Activated naive CD8-positive, alpha-beta T cell treated with anti-CD3 and anti-CD28 coated beads, Interleukin-2, amount 50 U/mL, for 24 hours (primary cell): ENCODE data around the gene SPINT1.
A peak's percentile ranks its signal among the peaks of the same experiment; 100 is the strongest.

Experiments used
- ATAC-seq: fragments of 150-1000 bp; cut with Tn5 transposase; one replicate; pipeline ENCODE4 v1.10.0; 2021
- DNase-seq: peaks from one replicate; pipeline ENCODE4 v3.0.0; 2021
- H3K27ac Mint-ChIP-seq: one replicate; pipeline ENCODE4 v1.8.0; 2021; ENCODE audit warnings: mild to moderate bottlenecking, mixed read lengths
- H3K27me3 Mint-ChIP-seq: one replicate; pipeline ENCODE4 v1.8.0; 2021; ENCODE audit warnings: mixed read lengths
- H3K36me3 Mint-ChIP-seq: one replicate; pipeline ENCODE4 v1.8.0; 2021; ENCODE audit warnings: low read depth, mixed read lengths
- H3K4me1 Mint-ChIP-seq: one replicate; pipeline ENCODE4 v1.8.0; 2021; ENCODE audit warnings: mixed read lengths
- H3K4me3 Mint-ChIP-seq: one replicate; pipeline ENCODE4 v1.8.0; 2021; ENCODE audit warnings: mild to moderate bottlenecking, moderate library complexity, mixed read lengths
- H3K9me3 Mint-ChIP-seq: one replicate; pipeline ENCODE4 v1.8.0; 2021; ENCODE audit warnings: mixed read lengths

Gene SPINT1

GRCh38 chr15:40844696-40845030, 815 bp downstream of the SPINT1 start:
- Mint-ChIP-seq H3K36me3 (peaks cover 3% of the 10 kb centered on the region), H3K9me3 (no peaks in the 10 kb centered on the region), H3K27me3 (peaks cover 25% of the 10 kb centered on the region), H3K27ac (peak overlapping the region; percentile 11), H3K4me3 (peak overlapping the region; percentile 86), H3K4me1 (peaks cover 30% of the 10 kb centered on the region)
- DNase-seq (peak; percentile 54), ATAC-seq (peak; percentile 26)

- Mint-ChIP-seq H3K9me3 (no peaks in the 10 kb centered on the region), H3K4me3 (peak overlapping the region; percentile 86), H3K27ac (peak overlapping the region; percentile 11), H3K4me1 (peaks cover 30% of the 10 kb centered on the region), H3K27me3 (peaks cover 25% of the 10 kb centered on the region), H3K36me3 (peaks cover 3% of the 10 kb centered on the region)
- no peak for DNase-seq
- no peak for ATAC-seq
Measured at GRCh38 chr15:40845036-40845435, 1.2 kb downstream of the SPINT1 start.

GRCh38 chr15:40845511-40846284, 1.9 kb downstream of the SPINT1 start:
- Mint-ChIP-seq H3K4me1 (peaks cover 30% of the 10 kb centered on the region), H3K9me3 (no peaks in the 10 kb centered on the region), H3K27me3 (peaks cover 25% of the 10 kb centered on the region), H3K36me3 (peaks cover 3% of the 10 kb centered on the region), H3K4me3 (peak overlapping the region; percentile 86), H3K27ac (no peak overlapping the region)
- DNase-seq: no peak
- no peak for ATAC-seq

- ATAC-seq (no peak), DNase-seq (no peak)
- H3K27me3 Mint-ChIP-seq: peaks cover 22% of the 10 kb centered on the region
- no peaks in the 10 kb centered on the region for H3K9me3 Mint-ChIP-seq
- H3K36me3 Mint-ChIP-seq: peaks cover 3% of the 10 kb centered on the region
- H3K4me1 Mint-ChIP-seq: peaks cover 30% of the 10 kb centered on the region
- H3K27ac Mint-ChIP-seq: peak overlapping the region; percentile 39
- H3K4me3 Mint-ChIP-seq: no peak overlapping the region
Measured at GRCh38 chr15:40846841-40847222, 3.0 kb downstream of the SPINT1 start.

GRCh38 chr15:40847223-40847961, 3.5 kb downstream of the SPINT1 start:
- Mint-ChIP-seq H3K27me3 (peaks cover 20% of the 10 kb centered on the region), H3K9me3 (no peaks in the 10 kb centered on the region), H3K36me3 (peaks cover 3% of the 10 kb centered on the region), H3K27ac (peak overlapping the region; percentile 39), H3K4me1 (peaks cover 30% of the 10 kb centered on the region), H3K4me3 (no peak overlapping the region)
- no peak for ATAC-seq
- no peak for DNase-seq

- DNase-seq: no peak
- H3K4me3 Mint-ChIP-seq: no peak overlapping the region
- peaks cover 3% of the 10 kb centered on the region for H3K27me3 Mint-ChIP-seq
- H3K4me1 Mint-ChIP-seq: peaks cover 17% of the 10 kb centered on the region
- no peaks in the 10 kb centered on the region for H3K9me3 Mint-ChIP-seq
- no peak overlapping the region for H3K27ac Mint-ChIP-seq
- no peaks in the 10 kb centered on the region for H3K36me3 Mint-ChIP-seq
- ATAC-seq: no peak
Measured at GRCh38 chr15:40850576-40851112, 6.8 kb downstream of the SPINT1 start.

GRCh38 chr15:40852529-40852928, 8.7 kb downstream of the SPINT1 start:
- H3K36me3 Mint-ChIP-seq: no peaks in the 10 kb centered on the region
- no peak overlapping the region for H3K27ac Mint-ChIP-seq
- no peak overlapping the region for H3K4me3 Mint-ChIP-seq
- H3K4me1 Mint-ChIP-seq: peaks cover 3% of the 10 kb centered on the region
- ATAC-seq: no peak
- DNase-seq: no peak
- peaks cover 2% of the 10 kb centered on the region for H3K27me3 Mint-ChIP-seq
- no peaks in the 10 kb centered on the region for H3K9me3 Mint-ChIP-seq

GRCh38 chr15:40853241-40853890, 9.5 kb downstream of the SPINT1 start:
- Mint-ChIP-seq H3K9me3 (no peaks in the 10 kb centered on the region), H3K36me3 (no peaks in the 10 kb centered on the region), H3K4me3 (no peak overlapping the region), H3K27me3 (no peaks in the 10 kb centered on the region), H3K27ac (no peak overlapping the region), H3K4me1 (no peaks in the 10 kb centered on the region)
- no peak for ATAC-seq
- no peak for DNase-seq

GRCh38 chr15:40854161-40854560, 10.3 kb downstream of the SPINT1 start:
- H3K4me3 Mint-ChIP-seq: no peak overlapping the region
- no peaks in the 10 kb centered on the region for H3K4me1 Mint-ChIP-seq
- DNase-seq (no peak), ATAC-seq (no peak)
- H3K9me3 Mint-ChIP-seq: no peaks in the 10 kb centered on the region
- no peak overlapping the region for H3K27ac Mint-ChIP-seq
- no peaks in the 10 kb centered on the region for H3K36me3 Mint-ChIP-seq
- no peaks in the 10 kb centered on the region for H3K27me3 Mint-ChIP-seq

- no peaks in the 10 kb centered on the region for H3K27me3 Mint-ChIP-seq
- no peaks in the 10 kb centered on the region for H3K4me1 Mint-ChIP-seq
- no peaks in the 10 kb centered on the region for H3K9me3 Mint-ChIP-seq
- no peaks in the 10 kb centered on the region for H3K36me3 Mint-ChIP-seq
- H3K27ac Mint-ChIP-seq: no peak overlapping the region
- H3K4me3 Mint-ChIP-seq: no peak overlapping the region
- no peak for DNase-seq
- no peak for ATAC-seq
Measured at GRCh38 chr15:40855706-40856234, 11.9 kb downstream of the SPINT1 start.

GRCh38 chr15:40856746-40857145, 12.9 kb downstream of the SPINT1 start:
- H3K36me3 Mint-ChIP-seq: no peaks in the 10 kb centered on the region
- H3K4me1 Mint-ChIP-seq: no peaks in the 10 kb centered on the region
- no peak overlapping the region for H3K27ac Mint-ChIP-seq
- no peaks in the 10 kb centered on the region for H3K9me3 Mint-ChIP-seq
- no peak for DNase-seq
- no peaks in the 10 kb centered on the region for H3K27me3 Mint-ChIP-seq
- no peak overlapping the region for H3K4me3 Mint-ChIP-seq
- no peak for ATAC-seq

- Mint-ChIP-seq H3K27me3 (no peaks in the 10 kb centered on the region), H3K4me1 (no peaks in the 10 kb centered on the region), H3K27ac (no peak overlapping the region), H3K36me3 (no peaks in the 10 kb centered on the region), H3K9me3 (no peaks in the 10 kb centered on the region), H3K4me3 (no peak overlapping the region)
- ATAC-seq: peak; percentile 83
- peak; percentile 86 for DNase-seq
Measured at GRCh38 chr15:40857601-40858341, 13.9 kb downstream of the SPINT1 start.

GRCh38 chr15:40858706-40859105, 14.9 kb downstream of the SPINT1 start:
- Mint-ChIP-seq H3K27me3 (no peaks in the 10 kb centered on the region), H3K4me3 (no peak overlapping the region), H3K4me1 (no peaks in the 10 kb centered on the region), H3K9me3 (no peaks in the 10 kb centered on the region), H3K27ac (peak overlapping the region; percentile 47), H3K36me3 (no peaks in the 10 kb centered on the region)
- DNase-seq (no peak), ATAC-seq (no peak)

GRCh38 chr15:40859206-40859851, 15.5 kb downstream of the SPINT1 start:
- DNase-seq (peak; percentile 91), ATAC-seq (peak; percentile 91)

More at GRCh38 chr15:40859206-40859851, 15.5 kb downstream of the SPINT1 start:
- no peaks in the 10 kb centered on the region for H3K9me3 Mint-ChIP-seq
- no peak overlapping the region for H3K4me3 Mint-ChIP-seq
- H3K27me3 Mint-ChIP-seq: peaks cover 2% of the 10 kb centered on the region
- H3K4me1 Mint-ChIP-seq: no peaks in the 10 kb centered on the region
- no peaks in the 10 kb centered on the region for H3K36me3 Mint-ChIP-seq
- H3K27ac Mint-ChIP-seq: peak overlapping the region; percentile 47
